Suprapubic skin (tissue), 4 donors: ENCODE results near the gene CLEC12A. TPM values are rescaled to one million over a fixed set of nuclear protein-coding genes. Genes with fewer than 3 reads are reported as not detected.
"Not testable (repeated sequence)": the region's sequence is repeated elsewhere in the genome, so short reads cannot be mapped to it uniquely, and the experiment has no call there.

Experiments
- DNase-seq, 2 donors: peaks; one replicate each; pipeline ENCODE4 v3.0.0-alpha.2; 2019; ENCODE audit warnings: low spot score in 2 of 2
- H3K27ac ChIP-seq: fragments of 200-600 bp; sonication (generic); one replicate; pipeline ENCODE4 v1.5.1; 2019
- H3K27me3 ChIP-seq: fragments of 200-600 bp; sonication (generic); one replicate; pipeline ENCODE4 v1.5.1; 2019
- H3K36me3 ChIP-seq: fragments of 200-600 bp; sonication (generic); one replicate; pipeline ENCODE4 v1.5.1; 2019
- H3K4me1 ChIP-seq: fragments of 200-600 bp; sonication (generic); one replicate; pipeline ENCODE4 v1.5.1; 2019
- H3K4me3 ChIP-seq: fragments of 200-600 bp; sonication (generic); one replicate; pipeline ENCODE4 v1.5.1; 2019; ENCODE audit warnings: mild to moderate bottlenecking
- H3K9me3 ChIP-seq: fragments of 200-600 bp; sonication (generic); one replicate; pipeline ENCODE4 v1.5.1; 2019
- EP300 ChIP-seq: sonication (generic); formaldehyde crosslinking; IDR thresholded peaks from one replicate; pipeline ENCODE4 v1.6.1; 2017; ENCODE audit warnings: antibody characterized with exemption
- POLR2A ChIP-seq, 2 donors: fragments of 450-650 bp; IDR thresholded peaks; one replicate each; pipeline ENCODE4 v1.6.1; 2017; ENCODE audit warnings: antibody characterized with exemption in 2 of 2, mild to moderate bottlenecking in 2 of 2, moderate library complexity in 2 of 2
- POLR2AphosphoS5 ChIP-seq, 3 donors: sonication (generic); formaldehyde crosslinking; IDR thresholded peaks; one replicate each; pipeline ENCODE4 v1.6.1; 2017; ENCODE audit warnings: antibody characterized with exemption in 3 of 3
- WGBS: methylation state at CpG from one replicate; pipeline ENCODE4 v1.1.5; 2018; 5-methylcytosine and 5-hydroxymethylcytosine counted together
- total RNA-seq, 4 donors: library from RNA; depleted of rRNA; stranded (reverse); fragments of >200 nt; gene quantifications; one replicate each; pipeline ENCODE4 v1.1.0, GENCODE V29; 2016
- TF ChIP-seq, protein P1 (sequence below), 2 donors: fragments of 200-600 bp in 1 of 2; fragments of 450-650 bp in 1 of 2; sonication (generic) in 1 of 2; IDR thresholded peaks; one replicate each; pipeline ENCODE4 v1.5.1; 2016 to 2019; ENCODE audit warnings: antibody characterized with exemption in 2 of 2, mild to moderate bottlenecking in 1 of 2, moderate library complexity in 1 of 2

Gene CLEC12A
- total RNA-seq, 4 donors from 2014 or later, result 0.30 TPM; not detected in 3

DNA sequence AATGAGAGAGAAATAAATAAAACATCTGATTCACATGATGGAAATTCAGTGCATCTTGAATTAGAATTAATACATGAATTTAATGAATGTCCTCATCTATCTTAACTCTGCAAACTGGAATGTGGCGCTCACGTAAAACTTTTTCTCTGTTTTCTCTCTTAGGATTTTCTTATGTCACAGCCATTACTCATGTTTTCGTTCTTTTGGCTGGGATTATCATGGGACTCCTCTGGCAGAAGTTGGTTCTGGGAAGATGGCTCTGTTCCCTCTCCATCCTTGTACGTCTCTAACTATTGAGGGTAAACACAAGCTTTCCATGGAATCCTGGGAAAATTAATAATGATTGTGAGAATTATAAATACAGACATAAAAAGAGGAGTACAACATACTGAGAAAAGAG is 44.2 kb downstream of the CLEC12A start:
- TF ChIP-seq, protein P1, sequence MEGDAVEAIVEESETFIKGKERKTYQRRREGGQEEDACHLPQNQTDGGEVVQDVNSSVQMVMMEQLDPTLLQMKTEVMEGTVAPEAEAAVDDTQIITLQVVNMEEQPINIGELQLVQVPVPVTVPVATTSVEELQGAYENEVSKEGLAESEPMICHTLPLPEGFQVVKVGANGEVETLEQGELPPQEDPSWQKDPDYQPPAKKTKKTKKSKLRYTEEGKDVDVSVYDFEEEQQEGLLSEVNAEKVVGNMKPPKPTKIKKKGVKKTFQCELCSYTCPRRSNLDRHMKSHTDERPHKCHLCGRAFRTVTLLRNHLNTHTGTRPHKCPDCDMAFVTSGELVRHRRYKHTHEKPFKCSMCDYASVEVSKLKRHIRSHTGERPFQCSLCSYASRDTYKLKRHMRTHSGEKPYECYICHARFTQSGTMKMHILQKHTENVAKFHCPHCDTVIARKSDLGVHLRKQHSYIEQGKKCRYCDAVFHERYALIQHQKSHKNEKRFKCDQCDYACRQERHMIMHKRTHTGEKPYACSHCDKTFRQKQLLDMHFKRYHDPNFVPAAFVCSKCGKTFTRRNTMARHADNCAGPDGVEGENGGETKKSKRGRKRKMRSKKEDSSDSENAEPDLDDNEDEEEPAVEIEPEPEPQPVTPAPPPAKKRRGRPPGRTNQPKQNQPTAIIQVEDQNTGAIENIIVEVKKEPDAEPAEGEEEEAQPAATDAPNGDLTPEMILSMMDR (IDR thresholded peaks at IDR 0.05), result no peak
- TF ChIP-seq EP300, result no peak
- no peak for TF ChIP-seq POLR2AphosphoS5 (IDR thresholded peaks at IDR 0.05)
- TF ChIP-seq POLR2A (IDR thresholded peaks at IDR 0.05), result no peak
- H3K27me3 ChIP-seq, result no peaks in the 10 kb centered on the region
- H3K9me3 ChIP-seq, result no peaks in the 10 kb centered on the region
- no peak for DNase-seq
- H3K4me3 ChIP-seq, result no peak overlapping the region
- H3K4me1 ChIP-seq, result no peaks in the 10 kb centered on the region
- WGBS, result 81% methylated on average over 4 of the region's 4 CpGs
- H3K27ac ChIP-seq, result no peak overlapping the region
- H3K36me3 ChIP-seq, result no peaks in the 10 kb centered on the region

DNA sequence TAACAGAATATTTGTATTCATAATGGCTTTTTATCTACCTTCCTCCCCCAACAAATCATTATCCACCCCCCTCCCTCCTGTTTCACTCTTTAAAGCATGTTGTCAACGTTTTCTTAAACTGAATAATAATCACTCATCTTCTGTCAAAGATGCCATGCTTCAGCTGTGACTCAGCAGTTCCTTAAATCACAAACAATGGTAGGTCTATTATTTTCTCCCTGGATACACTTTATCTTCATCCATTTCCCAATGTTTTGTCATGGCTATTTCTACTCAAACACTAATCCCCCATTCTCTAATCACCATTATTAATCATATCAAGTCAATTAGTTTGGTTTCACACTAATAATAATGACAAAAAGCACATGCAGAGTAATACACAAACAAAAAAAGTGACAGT is 45.7 kb downstream of the CLEC12A start:
- 0% methylated on average over 1 of the region's 1 CpG for WGBS
- TF ChIP-seq EP300 (no peak), POLR2A (IDR thresholded peaks at IDR 0.05) (no peak), POLR2AphosphoS5 (IDR thresholded peaks at IDR 0.05) (no peak)
- no peaks in the 10 kb centered on the region for H3K36me3 ChIP-seq
- DNase-seq, result no peak
- H3K4me3 ChIP-seq, result no peak overlapping the region
- no peaks in the 10 kb centered on the region for H3K4me1 ChIP-seq
- H3K27me3 ChIP-seq, result no peaks in the 10 kb centered on the region
- no peaks in the 10 kb centered on the region for H3K9me3 ChIP-seq
- no peak overlapping the region for H3K27ac ChIP-seq

DNA sequence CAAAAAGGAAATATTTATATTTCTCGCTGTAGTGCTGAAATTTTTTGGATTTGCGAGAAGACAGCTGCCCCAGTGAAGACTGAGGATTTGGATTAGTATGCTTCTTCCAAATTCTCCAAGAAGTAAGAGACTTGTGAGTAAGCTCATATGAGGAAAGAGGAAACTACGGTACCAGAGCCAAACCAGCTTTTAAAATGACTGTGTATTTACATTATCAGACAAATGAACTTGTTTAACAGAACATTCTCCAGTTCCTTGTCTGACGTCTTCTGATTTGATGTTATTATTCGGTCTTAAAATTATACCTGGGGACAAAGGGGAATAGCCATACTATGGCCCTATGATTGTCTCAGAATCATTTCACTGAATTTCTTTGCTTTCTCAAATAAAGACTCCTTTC is 47.2 kb downstream of the CLEC12A start:
- Histone ChIP-seq H3K4me3 (no peak overlapping the region), H3K9me3 (no peaks in the 10 kb centered on the region), H3K27ac (no peak overlapping the region), H3K36me3 (no peaks in the 10 kb centered on the region), H3K4me1 (no peaks in the 10 kb centered on the region), H3K27me3 (no peaks in the 10 kb centered on the region)
- DNase-seq, result no peak
- WGBS, result 80% methylated on average over 5 of the region's 5 CpGs
- TF ChIP-seq, protein P1 (IDR thresholded peaks at IDR 0.05), result no peak
- TF ChIP-seq POLR2AphosphoS5 (IDR thresholded peaks at IDR 0.05) (no peak), EP300 (no peak), POLR2A (IDR thresholded peaks at IDR 0.05) (no peak)

DNA sequence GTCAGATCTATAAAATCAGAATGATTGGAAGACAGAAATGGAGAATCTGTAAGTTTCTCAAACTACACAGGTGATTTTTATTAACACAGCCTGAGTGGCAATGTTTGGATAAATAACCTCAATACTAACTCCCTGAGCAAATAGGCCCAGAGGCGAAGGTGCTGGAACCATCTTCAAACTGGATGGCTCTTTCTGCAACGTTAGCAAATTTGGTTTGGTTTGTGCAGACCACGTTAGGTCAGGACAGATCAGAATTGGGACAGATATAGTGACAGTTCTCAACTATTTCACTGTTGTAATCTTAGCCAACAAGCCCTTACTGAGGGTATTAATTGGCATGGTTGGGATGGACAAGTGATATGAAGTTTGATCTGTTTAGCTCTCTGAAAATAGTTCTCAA is 50.1 kb downstream of the CLEC12A start:
- no peak for DNase-seq
- WGBS, result 92% methylated on average over 3 of the region's 3 CpGs
- TF ChIP-seq EP300 (no peak), POLR2A (IDR thresholded peaks at IDR 0.05) (no peak), POLR2AphosphoS5 (IDR thresholded peaks at IDR 0.05) (no peak)
- TF ChIP-seq, protein P1 (IDR thresholded peaks at IDR 0.05), result no peak

DNA sequence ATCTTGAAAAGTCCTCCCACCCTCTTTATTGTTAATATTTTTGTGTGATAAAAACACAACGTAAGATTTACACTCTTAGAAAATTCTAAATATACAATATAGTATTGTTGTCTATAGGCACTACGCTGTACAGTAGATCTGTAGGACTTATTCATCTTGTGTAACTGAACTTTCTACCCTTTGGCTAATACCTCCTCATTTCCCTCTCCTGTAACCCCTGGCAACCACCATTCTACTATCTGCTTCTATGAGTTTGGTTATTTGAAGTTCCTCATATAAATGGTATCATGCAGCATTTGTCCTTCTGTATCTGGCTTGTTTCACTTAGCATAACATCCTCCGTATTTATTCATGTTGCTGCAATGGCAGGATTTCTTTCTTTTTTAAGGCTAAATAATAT is 54.0 kb downstream of the CLEC12A start:
- Histone ChIP-seq H3K27ac (no peak overlapping the region), H3K9me3 (no peaks in the 10 kb centered on the region), H3K4me3 (no peak overlapping the region), H3K4me1 (no peaks in the 10 kb centered on the region), H3K36me3 (no peaks in the 10 kb centered on the region), H3K27me3 (no peaks in the 10 kb centered on the region)
- DNase-seq, result no peak
- TF ChIP-seq EP300 (no peak), POLR2A (IDR thresholded peaks at IDR 0.05) (no peak), POLR2AphosphoS5 (IDR thresholded peaks at IDR 0.05) (no peak)
- TF ChIP-seq, protein P1 (IDR thresholded peaks at IDR 0.05), result no peak
- WGBS, result 83% methylated on average over 3 of the region's 3 CpGs

More for the DNA sequence above, 50.1 kb downstream of the CLEC12A start:
- no peaks in the 10 kb centered on the region for H3K36me3 ChIP-seq
- no peak overlapping the region for H3K4me3 ChIP-seq
- H3K27me3 ChIP-seq, result no peaks in the 10 kb centered on the region
- H3K9me3 ChIP-seq, result no peaks in the 10 kb centered on the region
- no peak overlapping the region for H3K27ac ChIP-seq
- no peaks in the 10 kb centered on the region for H3K4me1 ChIP-seq

DNA sequence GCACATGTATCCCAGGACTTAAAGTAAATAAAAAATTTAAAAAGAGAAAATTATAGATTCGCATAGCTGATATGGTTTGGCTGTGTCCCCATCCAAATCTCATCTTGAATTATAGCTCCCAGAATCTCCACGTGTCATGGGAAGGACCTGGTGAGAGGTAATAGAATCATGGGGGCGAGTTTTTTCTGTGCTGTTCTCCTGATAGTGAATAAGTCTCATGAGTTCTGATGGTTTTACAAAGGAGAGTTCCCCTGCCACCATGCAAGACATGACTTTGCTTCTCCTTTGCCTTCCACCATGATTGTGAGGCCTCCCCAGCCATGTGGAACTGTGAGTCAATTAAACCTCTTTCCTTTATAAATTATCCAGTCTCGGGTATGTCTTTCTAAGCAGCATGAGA is 55.5 kb downstream of the CLEC12A start:
- H3K27ac ChIP-seq, H3K36me3 ChIP-seq, H3K27me3 ChIP-seq, DNase-seq, H3K4me1 ChIP-seq, H3K4me3 ChIP-seq, H3K9me3 ChIP-seq: not testable (repeated sequence)
- 87% methylated on average over 4 of the region's 4 CpGs for WGBS
